Hepatocyte (in vitro differentiated cells): ENCODE measurements around the gene CACNA1F. TPM values are rescaled to one million over a fixed set of nuclear protein-coding genes. Genes with fewer than 3 reads are reported as not detected.

Source experiments
- DNase-seq: peaks from one replicate; pipeline ENCODE4 v3.0.0-alpha.2; 2016; ENCODE audit warnings: low spot score
- H2AFZ ChIP-seq: fragments of 200-600 bp; sonication (generic); 2 replicates; pipeline ENCODE4 v1.6.0; 2016; ENCODE audit warnings: antibody characterized with exemption, mild to moderate bottlenecking
- H3K27ac ChIP-seq: fragments of 200-600 bp; sonication (generic); 2 replicates; pipeline ENCODE4 v1.5.1; 2016; ENCODE audit warnings: mild to moderate bottlenecking
- H3K27me3 ChIP-seq: fragments of 200-600 bp; sonication (generic); 2 replicates; pipeline ENCODE4 v1.6.1; 2016
- H3K36me3 ChIP-seq: fragments of 200-600 bp; sonication (generic); replicated peaks from 2 replicates; pipeline ENCODE4 v1.5.1; 2016; ENCODE audit warnings: low read depth; ENCODE audit not compliant: insufficient read depth
- H3K4me1 ChIP-seq: fragments of 200-600 bp; sonication (generic); 2 replicates; pipeline ENCODE4 v1.5.1; 2016; ENCODE audit warnings: mild to moderate bottlenecking, moderate library complexity; ENCODE audit not compliant: insufficient read depth
- H3K4me2 ChIP-seq: fragments of 200-600 bp; sonication (generic); 2 replicates; pipeline ENCODE4 v1.6.0; 2016
- H3K4me3 ChIP-seq: fragments of 200-600 bp; sonication (generic); 2 replicates; pipeline ENCODE4 v1.5.1; 2016; ENCODE audit warnings: mild to moderate bottlenecking
- H3K79me2 ChIP-seq: fragments of 200-600 bp; sonication (generic); 2 replicates; pipeline ENCODE4 v1.6.0; 2017; ENCODE audit warnings: mild to moderate bottlenecking
- H3K9me2 ChIP-seq: fragments of 200-600 bp; sonication (generic); replicated peaks from 2 replicates; pipeline ENCODE4 v1.6.0; 2017; ENCODE audit warnings: mild to moderate bottlenecking; ENCODE audit not compliant: insufficient read depth
- H3K9me3 ChIP-seq: fragments of 200-600 bp; sonication (generic); 2 replicates; pipeline ENCODE4 v1.5.1; 2016; ENCODE audit warnings: low read depth, mild to moderate bottlenecking
- H4K20me1 ChIP-seq: fragments of 200-600 bp; sonication (generic); 2 replicates; pipeline ENCODE4 v1.6.0; 2016; ENCODE audit warnings: mild to moderate bottlenecking; ENCODE audit not compliant: insufficient read depth, poor library complexity, severe bottlenecking
- EZH2 ChIP-seq: fragments of 200-600 bp; sonication (generic); IDR thresholded peaks from 2 replicates; pipeline ENCODE4 v1.6.1; 2016; ENCODE audit warnings: antibody characterized with exemption, mild to moderate bottlenecking, borderline replicate concordance
- EZH2phosphoT487 ChIP-seq: fragments of 200-600 bp; sonication (generic); IDR thresholded peaks from one replicate; pipeline ENCODE4 v1.6.1; 2018; ENCODE audit warnings: antibody characterized with exemption, mild to moderate bottlenecking, low read depth, moderate library complexity; ENCODE audit not compliant: unreplicated experiment, severe bottlenecking
- WGBS: methylation state at CpG from one replicate; pipeline ENCODE4 v1.1.6; 2016; ENCODE audit warnings: low lambda C conversion rate; ENCODE audit errors: missing lambda C conversion rate; 5-methylcytosine and 5-hydroxymethylcytosine counted together
- polyA plus RNA-seq: library from polyadenylated mRNA; unstranded; fragments of >200 nt; fragmentation: Nextera tagmentation; extraction: Ambion mirVana; gene quantifications from 2 replicates; pipeline ENCODE4 v1.2.1, GENCODE V29; 2016
- total RNA-seq: library from RNA; depleted of rRNA; stranded (reverse); fragments of >200 nt; gene quantifications from 2 replicates; pipeline ENCODE4 v1.2.3, GENCODE V29; 2014
- TF ChIP-seq, protein P1 (sequence below): fragments of 200-600 bp; sonication (generic); IDR thresholded peaks from 2 replicates; pipeline ENCODE4 v1.5.1; 2016; ENCODE audit warnings: antibody characterized with exemption, mild to moderate bottlenecking; ENCODE audit not compliant: poor library complexity

The CACNA1F gene
- total and polyA plus RNA-seq, 2 experiments from 2014 or later: 0.27 to 1.6 TPM

DNA sequence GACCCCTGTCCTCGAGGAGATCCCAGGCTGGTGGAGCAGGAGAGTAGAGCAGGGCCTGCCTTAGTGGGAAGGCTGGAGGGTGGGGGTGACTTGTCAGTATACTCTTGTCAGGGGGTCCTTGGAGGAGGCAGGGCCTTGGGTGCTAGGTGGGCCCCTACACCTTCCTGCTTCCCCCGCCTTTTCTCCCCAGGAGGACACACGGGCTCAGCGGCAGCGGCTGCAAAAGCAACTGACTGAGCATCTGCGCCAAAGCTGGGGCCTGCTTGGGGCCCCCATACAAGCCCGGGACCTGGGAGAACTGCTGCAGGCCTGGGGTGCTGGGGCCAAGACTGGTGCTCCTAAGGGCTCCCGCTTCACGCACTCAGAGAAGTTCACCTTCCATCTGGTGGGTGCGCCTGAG lies 13.4 kb upstream of the CACNA1F start:
- H2AFZ ChIP-seq: no peak overlapping the region
- 91% methylated on average over 10 of the region's 10 CpGs for WGBS
- no peaks in the 10 kb centered on the region for H3K27me3 ChIP-seq
- no peaks in the 10 kb centered on the region for H3K79me2 ChIP-seq
- no peak overlapping the region for H3K27ac ChIP-seq
- no peaks in the 10 kb centered on the region for H3K9me2 ChIP-seq
- no peaks in the 10 kb centered on the region for H4K20me1 ChIP-seq
- no peak overlapping the region for H3K4me3 ChIP-seq
- H3K4me1 ChIP-seq: no peaks in the 10 kb centered on the region
- TF ChIP-seq EZH2 (no peak), EZH2phosphoT487 (no peak)
- TF ChIP-seq, protein P1, sequence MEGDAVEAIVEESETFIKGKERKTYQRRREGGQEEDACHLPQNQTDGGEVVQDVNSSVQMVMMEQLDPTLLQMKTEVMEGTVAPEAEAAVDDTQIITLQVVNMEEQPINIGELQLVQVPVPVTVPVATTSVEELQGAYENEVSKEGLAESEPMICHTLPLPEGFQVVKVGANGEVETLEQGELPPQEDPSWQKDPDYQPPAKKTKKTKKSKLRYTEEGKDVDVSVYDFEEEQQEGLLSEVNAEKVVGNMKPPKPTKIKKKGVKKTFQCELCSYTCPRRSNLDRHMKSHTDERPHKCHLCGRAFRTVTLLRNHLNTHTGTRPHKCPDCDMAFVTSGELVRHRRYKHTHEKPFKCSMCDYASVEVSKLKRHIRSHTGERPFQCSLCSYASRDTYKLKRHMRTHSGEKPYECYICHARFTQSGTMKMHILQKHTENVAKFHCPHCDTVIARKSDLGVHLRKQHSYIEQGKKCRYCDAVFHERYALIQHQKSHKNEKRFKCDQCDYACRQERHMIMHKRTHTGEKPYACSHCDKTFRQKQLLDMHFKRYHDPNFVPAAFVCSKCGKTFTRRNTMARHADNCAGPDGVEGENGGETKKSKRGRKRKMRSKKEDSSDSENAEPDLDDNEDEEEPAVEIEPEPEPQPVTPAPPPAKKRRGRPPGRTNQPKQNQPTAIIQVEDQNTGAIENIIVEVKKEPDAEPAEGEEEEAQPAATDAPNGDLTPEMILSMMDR: no peak
- no peaks in the 10 kb centered on the region for H3K9me3 ChIP-seq
- H3K4me2 ChIP-seq: no peak overlapping the region
- H3K36me3 ChIP-seq: no peaks in the 10 kb centered on the region
- no peak for DNase-seq

DNA sequence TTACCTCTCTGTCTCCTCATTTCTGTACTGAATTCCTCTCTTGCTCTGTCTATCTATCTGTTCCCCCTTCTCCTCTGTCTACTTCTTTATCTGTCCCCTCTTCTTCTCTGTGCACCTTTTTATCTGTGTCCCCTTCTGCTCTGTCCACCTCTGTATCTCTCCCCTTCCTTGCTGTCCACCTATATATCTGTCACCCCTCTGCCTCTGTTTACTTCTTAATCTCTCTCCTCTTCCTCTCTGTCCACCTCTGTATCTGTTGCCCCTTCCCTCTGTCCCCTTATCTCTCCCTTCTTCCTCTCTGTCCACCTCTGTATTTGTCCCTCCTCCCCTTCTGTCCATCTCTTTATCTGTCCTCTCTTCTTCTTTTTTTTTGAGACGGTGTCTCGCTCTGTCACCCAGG lies 11.1 kb upstream of the CACNA1F start:
- no peaks in the 10 kb centered on the region for H3K4me1 ChIP-seq
- H3K4me2 ChIP-seq: no peak overlapping the region
- WGBS: 100% methylated on average over 1 of the region's 2 CpGs
- no peaks in the 10 kb centered on the region for H4K20me1 ChIP-seq
- H3K27ac ChIP-seq: no peak overlapping the region
- no peak overlapping the region for H3K4me3 ChIP-seq
- H3K27me3 ChIP-seq: no peaks in the 10 kb centered on the region
- no peak overlapping the region for H2AFZ ChIP-seq
- no peak for DNase-seq
- H3K79me2 ChIP-seq: no peaks in the 10 kb centered on the region
- H3K36me3 ChIP-seq: no peaks in the 10 kb centered on the region
- H3K9me2 ChIP-seq: no peaks in the 10 kb centered on the region
- no peaks in the 10 kb centered on the region for H3K9me3 ChIP-seq
- TF ChIP-seq, protein P1: no peak
- TF ChIP-seq EZH2phosphoT487 (no peak), EZH2 (no peak)

DNA sequence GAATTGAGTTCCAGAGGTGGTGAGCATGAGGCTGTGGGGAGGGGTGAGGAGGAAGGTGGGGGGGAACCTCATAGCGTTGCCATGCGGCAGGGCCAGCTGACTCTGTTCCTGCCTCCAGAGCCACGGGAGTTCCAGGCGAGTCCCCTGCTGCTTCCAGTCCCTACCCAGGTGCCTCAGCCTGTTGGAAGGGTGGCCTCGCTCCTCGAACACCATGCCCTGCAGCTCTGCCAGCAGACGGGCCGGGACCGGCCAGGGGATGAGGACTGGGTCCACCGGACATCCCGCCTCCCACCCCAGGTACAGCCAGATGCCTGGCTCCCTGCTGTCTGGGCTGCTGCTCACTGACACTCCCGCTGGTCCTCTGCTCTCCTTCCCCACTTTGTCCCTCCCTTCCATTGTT lies 10.0 kb upstream of the CACNA1F start:
- H3K27me3 ChIP-seq: no peaks in the 10 kb centered on the region
- H3K4me3 ChIP-seq: no peak overlapping the region
- no peaks in the 10 kb centered on the region for H3K79me2 ChIP-seq
- TF ChIP-seq EZH2phosphoT487 (no peak), EZH2 (no peak)
- TF ChIP-seq, protein P1: no peak
- no peak overlapping the region for H3K4me2 ChIP-seq
- no peaks in the 10 kb centered on the region for H3K4me1 ChIP-seq
- no peak overlapping the region for H2AFZ ChIP-seq
- no peaks in the 10 kb centered on the region for H3K9me3 ChIP-seq
- WGBS: 89% methylated on average over 7 of the region's 12 CpGs
- DNase-seq: no peak
- no peak overlapping the region for H3K27ac ChIP-seq
- no peaks in the 10 kb centered on the region for H3K9me2 ChIP-seq
- H3K36me3 ChIP-seq: no peaks in the 10 kb centered on the region
- H4K20me1 ChIP-seq: no peaks in the 10 kb centered on the region
